ENCODE measurements around the gene DOK7. TPM values are rescaled to one million over a fixed set of nuclear protein-coding genes. Genes with fewer than 3 reads are reported as not detected.
A peak's percentile ranks its signal among the peaks of the same experiment; 100 is the strongest.

Gene DOK7
- total RNA-seq, 1 donor = not detected

DNA sequence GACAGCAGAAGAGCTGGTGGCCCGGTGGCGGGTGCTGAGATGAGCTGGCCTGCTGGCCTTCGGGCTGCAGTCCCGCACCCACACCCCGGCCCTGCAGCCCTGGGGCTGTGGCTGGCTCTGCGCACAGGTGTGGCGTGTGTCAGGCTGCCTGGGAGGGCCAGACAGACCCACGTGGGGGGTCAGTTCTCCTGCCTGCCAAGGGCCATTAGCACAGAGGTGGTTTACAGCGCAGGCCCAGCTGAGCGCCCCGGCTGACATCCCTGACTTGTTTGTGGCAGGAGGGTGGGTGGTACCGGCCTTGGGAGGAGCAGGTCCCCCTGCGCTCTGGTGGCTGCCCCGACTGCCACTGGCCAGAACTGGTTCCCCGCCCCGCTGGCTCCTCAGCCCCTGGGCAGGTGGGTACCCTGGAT lies 30.7 kb upstream of the DOK7 start:
- H3K4me3 ChIP-seq (ENCODE audit: low read depth, low read length) = no peak overlapping the region
- no peak for DNase-seq (ENCODE audit: low read depth)
- no peak for TF ChIP-seq CTCF (IDR thresholded peaks at IDR 0.05; ENCODE audit: insufficient read depth, low read depth, low read length)

DNA sequence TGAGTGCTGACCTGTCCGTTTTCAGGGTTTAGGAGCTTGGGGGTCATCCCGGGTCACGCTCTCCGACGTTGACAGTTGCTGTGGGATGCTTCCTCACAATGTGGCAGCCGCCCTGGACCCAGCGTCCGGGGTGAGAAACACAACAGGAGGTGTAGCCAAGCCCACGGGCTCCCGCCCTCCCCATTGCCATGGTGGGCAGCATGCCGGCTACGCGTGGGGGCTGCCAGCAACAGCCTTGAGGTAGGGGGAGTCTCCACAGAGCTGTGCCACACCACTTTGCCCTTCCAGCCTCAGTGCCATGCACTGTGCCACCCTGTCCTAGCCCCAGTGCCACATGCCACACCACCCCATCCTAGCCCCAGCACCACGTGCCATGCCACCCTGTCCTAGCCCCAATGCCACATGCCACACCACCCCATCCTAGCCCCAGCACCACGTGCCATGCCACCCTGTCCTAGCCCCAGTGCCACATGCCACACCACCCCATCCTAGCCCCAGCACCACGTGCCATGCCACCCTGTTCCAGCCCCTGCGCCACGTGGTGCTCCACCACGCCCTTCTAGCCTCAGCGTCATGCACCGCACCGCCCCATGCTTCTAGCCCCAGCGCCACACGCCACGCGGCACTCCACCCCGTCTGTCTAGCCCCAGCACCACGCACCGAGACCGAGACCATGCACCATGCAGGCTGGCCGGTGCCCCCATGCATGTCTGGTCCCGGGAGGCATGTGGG lies 29.8 kb upstream of the DOK7 start:
- no peak overlapping the region for H3K4me3 ChIP-seq (ENCODE audit: low read depth, low read length)
- DNase-seq (ENCODE audit: low read depth) = no peak
- no peak for TF ChIP-seq CTCF (IDR thresholded peaks at IDR 0.05; ENCODE audit: insufficient read depth, low read depth, low read length)

DNA sequence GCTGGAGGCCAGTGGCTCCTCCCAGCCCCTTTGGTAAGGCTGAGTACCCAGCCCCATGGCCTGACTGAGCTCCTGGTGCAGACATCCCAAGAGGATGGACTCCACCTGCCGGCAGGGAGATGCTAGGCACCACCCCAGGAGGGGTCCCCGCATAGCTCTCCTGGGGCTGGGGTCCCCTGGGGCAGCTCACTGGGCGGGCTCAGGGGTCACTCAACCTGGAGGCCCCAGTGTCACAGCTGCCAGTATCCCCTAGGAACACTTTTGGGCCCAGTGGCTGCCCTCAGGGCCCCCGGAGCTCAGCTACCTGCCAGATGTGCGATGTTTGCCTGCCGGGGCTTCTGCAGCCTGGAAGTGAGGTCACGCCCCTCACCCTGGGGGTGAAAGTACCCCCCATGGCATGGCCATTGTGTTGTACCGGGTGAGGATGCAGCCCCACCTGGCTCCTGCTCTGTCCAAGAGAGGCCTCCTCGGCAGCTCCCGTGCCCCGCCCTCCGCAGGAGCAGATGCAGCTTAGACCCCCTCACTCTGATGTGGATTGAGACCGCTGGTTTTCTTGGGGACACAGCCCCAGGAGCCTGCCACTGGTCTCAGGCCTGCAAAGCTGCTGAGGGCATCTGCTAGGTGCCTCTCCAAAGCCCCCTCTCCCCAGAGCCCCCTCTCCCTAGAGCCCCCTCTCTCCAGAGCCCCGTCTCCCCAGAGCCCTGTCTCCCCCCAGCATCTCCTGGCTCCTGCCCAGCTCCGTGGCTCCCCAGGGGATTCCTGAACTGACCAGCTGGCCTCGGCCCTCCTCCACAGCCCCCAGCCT lies 28.0 kb upstream of the DOK7 start:
- DNase-seq (ENCODE audit: low read depth) = no peak
- H3K4me3 ChIP-seq (ENCODE audit: low read depth, low read length) = no peak overlapping the region
- TF ChIP-seq CTCF (IDR thresholded peaks at IDR 0.05; ENCODE audit: insufficient read depth, low read depth, low read length) = no peak

- no peak for DNase-seq (ENCODE audit: low read depth)
- H3K4me3 ChIP-seq (ENCODE audit: low read depth, low read length) = no peak overlapping the region
- no peak for TF ChIP-seq CTCF (IDR thresholded peaks at IDR 0.05; ENCODE audit: insufficient read depth, low read depth, low read length)
Observed at GRCh38 chr4:3435686-3435956, 27.5 kb upstream of the DOK7 start.

DNA sequence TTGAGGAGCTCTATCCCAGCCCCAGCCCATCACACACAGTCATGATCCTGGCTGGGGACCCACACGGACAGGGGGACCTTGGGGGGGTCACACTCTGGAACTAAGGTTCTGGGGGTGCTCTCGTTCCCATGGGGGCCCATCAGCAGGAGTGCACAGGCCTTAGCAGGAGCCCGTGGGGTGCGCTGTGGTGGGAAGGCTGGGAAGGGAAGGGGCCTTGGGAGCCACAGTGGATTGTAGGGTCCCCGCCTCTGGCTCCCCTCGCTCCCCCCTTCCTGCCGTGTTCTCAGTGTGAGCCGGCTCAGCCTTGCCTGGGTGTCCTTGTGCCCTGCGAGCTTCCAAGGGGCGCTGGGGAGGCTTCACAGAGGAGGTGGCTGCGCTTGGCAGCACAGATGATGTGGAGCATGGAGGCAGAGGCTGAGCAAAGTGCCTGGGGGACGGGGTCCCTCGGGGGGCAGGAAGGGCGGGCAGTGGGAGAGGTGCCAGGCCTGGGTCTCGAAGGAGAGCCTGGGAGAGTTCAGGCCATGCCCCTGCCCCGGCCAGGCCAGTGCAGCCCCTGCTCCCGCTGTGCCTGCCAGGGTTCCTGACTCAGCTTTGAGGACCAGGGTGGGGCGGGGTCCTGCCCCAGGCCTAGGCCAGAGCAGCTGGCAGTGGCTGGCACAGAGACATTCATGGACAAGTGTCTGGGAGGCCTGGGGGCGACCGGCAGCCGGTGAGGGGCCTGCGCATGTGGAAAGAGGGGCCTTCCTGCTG lies 26.9 kb upstream of the DOK7 start:
- TF ChIP-seq CTCF (IDR thresholded peaks at IDR 0.05; ENCODE audit: insufficient read depth, low read depth, low read length) = no peak
- DNase-seq (ENCODE audit: low read depth) = no peak

DNA sequence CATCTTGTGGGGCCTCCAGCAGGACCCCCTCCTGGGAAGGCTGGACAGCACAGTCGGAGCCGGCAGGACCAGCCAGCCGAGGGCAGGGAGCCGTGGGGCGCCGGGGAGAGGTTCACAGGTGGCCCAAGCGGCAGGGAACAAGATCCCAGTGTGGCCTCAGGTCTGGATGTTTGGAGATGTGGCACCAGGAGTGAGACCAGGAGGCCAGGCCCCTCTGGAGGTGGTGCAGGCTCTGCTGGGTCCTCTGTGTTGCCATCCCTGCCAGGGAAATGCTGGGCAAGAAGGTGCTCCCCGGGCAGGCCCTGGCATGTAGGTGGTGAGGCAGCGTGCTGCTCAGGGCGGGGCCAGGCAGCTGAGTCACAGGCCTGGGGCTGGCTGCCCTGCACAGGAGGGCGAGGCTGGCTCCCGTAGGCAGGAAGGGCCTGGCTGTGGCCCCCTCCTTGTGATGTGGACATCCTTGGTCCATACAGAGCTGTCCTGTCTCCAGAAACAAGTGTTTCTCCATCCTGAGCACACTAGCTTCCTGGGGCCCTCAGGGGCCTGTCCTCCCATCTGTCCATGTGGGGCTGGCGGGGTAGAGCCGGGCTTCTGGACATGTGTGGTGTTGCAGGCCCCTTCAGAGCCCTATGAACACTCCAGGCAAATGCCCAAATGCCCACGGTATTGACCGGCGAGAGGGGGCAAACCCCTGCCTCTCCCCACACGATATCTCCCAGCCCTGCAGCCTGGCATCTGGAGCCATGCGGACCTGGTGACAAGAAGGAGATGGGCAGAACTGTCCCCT lies 26.1 kb upstream of the DOK7 start:
- DNase-seq (ENCODE audit: low read depth) = peak; percentile 36
- TF ChIP-seq CTCF (IDR thresholded peaks at IDR 0.05; ENCODE audit: insufficient read depth, low read depth, low read length) = no peak
- H3K4me3 ChIP-seq (ENCODE audit: low read depth, low read length) = no peak overlapping the region

More for the DNA sequence above, 26.9 kb upstream of the DOK7 start:
- no peak overlapping the region for H3K4me3 ChIP-seq (ENCODE audit: low read depth, low read length)

Measured in fibroblast of villous mesenchyme (primary cell).